Astrocyte of the spinal cord (primary cell): ENCODE results near the gene WNT7B.

Experiments
- DNase-seq: peaks from one replicate; pipeline ENCODE4 v3.0.0; 2011; ENCODE audit warnings: low read depth, low spot score
- H3K4me3 ChIP-seq: 2 replicates; pipeline ENCODE4 v1.5.1; 2011; ENCODE audit warnings: low read depth, mild to moderate bottlenecking, low read length, moderate library complexity
- in situ Hi-C: cut with HindIII; loops from 2 replicates; pipeline ENCODE4 v1.10.0; 2017; ENCODE audit warnings: low sequenced_read_pairs
- TF ChIP-seq, protein P1 (sequence below): IDR thresholded peaks from 2 replicates; pipeline ENCODE4 v1.5.1; 2012; ENCODE audit warnings: low read depth, mild to moderate bottlenecking, low read length, inconsistent platforms

WNT7B gene

DNA sequence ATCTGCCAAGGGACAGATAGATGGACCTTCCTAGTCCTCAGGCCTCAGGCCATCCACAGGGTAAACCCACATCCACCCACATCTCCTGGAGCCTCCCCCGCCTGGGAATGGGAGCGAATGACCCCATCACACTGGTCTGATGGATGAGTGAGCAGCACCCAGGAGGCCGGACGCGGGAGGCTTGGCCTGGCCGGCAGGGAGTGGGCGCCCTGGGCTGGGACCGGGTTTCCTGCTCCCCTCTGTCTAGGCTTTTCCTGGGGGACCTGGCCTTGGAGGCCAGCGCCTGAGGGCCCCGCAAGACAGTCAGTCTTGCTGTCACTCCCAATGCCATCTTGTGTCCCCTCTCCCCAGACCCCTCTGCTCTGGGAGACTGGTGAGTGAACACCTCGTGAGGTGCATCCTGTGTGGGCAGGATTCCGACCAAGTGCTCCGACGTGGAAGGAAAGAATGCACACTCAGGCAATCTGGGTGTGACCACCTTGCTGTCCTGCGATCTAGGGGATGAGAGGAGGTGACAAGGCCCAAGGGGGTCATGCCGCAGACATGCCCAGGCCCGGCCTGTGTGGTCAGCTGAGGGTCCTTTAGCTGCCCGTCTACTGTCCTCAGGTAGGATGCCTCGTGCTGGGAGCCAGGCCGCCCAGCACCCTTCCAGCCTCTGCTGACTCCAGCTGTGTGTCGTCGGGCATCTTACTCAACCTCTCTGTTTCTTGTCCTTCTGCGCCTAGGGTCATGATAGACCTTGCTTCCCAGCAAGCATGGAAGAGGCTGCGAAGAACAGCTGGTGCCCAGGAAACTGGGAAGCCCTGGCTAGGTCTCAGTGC is 26.5 kb upstream of the WNT7B start:
- no peak overlapping the region for H3K4me3 ChIP-seq
- TF ChIP-seq, protein P1, sequence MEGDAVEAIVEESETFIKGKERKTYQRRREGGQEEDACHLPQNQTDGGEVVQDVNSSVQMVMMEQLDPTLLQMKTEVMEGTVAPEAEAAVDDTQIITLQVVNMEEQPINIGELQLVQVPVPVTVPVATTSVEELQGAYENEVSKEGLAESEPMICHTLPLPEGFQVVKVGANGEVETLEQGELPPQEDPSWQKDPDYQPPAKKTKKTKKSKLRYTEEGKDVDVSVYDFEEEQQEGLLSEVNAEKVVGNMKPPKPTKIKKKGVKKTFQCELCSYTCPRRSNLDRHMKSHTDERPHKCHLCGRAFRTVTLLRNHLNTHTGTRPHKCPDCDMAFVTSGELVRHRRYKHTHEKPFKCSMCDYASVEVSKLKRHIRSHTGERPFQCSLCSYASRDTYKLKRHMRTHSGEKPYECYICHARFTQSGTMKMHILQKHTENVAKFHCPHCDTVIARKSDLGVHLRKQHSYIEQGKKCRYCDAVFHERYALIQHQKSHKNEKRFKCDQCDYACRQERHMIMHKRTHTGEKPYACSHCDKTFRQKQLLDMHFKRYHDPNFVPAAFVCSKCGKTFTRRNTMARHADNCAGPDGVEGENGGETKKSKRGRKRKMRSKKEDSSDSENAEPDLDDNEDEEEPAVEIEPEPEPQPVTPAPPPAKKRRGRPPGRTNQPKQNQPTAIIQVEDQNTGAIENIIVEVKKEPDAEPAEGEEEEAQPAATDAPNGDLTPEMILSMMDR, result no peak
- in situ Hi-C loops, result no loop called here
- no peak for DNase-seq

GRCh38 chr22:46002757-46003270 is 25.9 kb upstream of the WNT7B start:
- no peak overlapping the region for H3K4me3 ChIP-seq
- in situ Hi-C loops, result no loop called here
- DNase-seq, result peak; percentile 55
- TF ChIP-seq, protein P1, result no peak

- TF ChIP-seq, protein P1, result no peak
- H3K4me3 ChIP-seq, result no peak overlapping the region
- peak; percentile 60 for DNase-seq
- in situ Hi-C loops, result no loop called here
Observed at GRCh38 chr22:46001426-46002106, 24.6 kb upstream of the WNT7B start.

GRCh38 chr22:46001046-46001425 is 24.1 kb upstream of the WNT7B start:
- TF ChIP-seq, protein P1, result peak; percentile 29
- in situ Hi-C loops, result no loop called here
- H3K4me3 ChIP-seq, result no peak overlapping the region
- DNase-seq, result no peak

DNA sequence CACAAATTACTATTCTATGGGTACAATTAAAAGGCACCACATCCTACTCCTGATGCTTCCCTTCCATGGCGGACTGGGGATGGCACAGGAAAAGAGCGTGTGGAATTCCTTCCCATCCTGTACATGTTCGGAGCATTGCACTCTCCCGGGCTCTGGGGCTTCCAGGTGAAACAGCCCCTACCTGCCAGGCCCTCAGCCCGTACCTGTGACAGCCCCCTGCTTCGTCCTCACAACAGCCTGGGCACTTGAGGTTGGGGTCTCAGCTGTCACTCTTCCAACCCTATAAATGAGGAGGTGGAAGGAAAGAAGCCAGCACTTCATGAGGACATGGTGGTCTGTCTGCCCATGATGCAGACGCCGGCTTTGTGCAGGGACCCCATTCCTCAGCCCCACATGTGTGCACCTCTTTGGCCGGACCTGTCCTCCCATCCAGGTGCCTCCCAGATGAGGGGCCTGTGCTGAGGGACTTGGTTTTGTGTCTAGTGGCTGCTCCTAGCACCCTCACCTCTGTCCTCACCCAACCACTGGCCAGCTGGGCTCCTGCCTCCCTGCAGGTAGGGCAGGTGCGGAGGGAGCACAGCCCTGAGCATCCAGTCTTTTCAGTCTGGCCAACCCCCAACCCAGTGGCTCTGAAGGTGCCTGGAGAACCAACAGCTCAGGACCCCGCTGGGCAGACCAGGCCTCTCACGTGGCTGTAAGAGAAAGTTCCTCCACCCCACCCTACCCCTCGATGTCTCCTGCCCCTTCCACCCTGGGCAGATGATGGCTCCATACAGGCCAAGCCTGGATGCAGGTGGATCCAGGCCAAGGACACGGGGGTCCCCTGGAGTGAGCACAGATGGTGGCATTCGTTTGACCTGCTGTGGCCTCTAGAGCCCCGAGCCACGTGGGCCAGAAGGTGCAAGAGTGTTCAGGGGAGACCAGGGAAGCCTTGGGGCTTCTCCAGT is 23.4 kb upstream of the WNT7B start:
- in situ Hi-C loops, result no loop called here
- DNase-seq, result no peak
- TF ChIP-seq, protein P1, result no peak
- H3K4me3 ChIP-seq, result no peak overlapping the region

DNA sequence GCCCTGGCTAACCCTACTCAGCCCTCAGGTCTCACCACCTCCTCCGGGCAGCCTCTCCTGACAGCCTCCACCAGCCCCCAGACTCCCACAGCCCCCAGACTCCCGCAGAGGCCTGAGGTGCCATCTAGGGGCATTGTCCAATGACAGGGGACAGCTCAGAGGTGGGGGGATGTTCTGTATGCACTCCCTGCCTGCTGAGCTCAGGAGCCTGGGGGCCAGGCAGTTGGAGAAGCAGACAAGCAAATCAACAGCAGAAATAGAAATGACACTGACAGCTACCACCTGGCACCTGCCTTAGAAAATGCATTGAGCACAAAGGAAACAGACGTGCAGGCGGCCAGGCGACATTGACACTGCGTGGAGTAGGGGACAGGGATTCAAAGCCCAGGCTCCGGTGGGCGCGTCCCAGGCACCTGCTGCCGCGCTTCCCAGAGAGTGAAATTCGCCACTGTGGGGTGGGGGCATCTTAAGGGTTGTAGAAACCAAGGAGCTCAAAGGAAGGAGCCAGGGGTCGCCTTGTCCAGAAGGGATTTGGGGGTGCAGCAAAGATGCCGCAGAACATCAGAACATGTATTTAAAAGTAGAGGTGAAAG is 22.5 kb upstream of the WNT7B start:
- TF ChIP-seq, protein P1, result no peak
- in situ Hi-C loops, result no loop called here
- DNase-seq, result no peak
- no peak overlapping the region for H3K4me3 ChIP-seq
